ENCODE measurements around the gene PLXNA4. TPM values are rescaled to one million over a fixed set of nuclear protein-coding genes. Genes with fewer than 3 reads are reported as not detected.

PLXNA4 gene
- total and polyA plus RNA-seq, 7 experiments from 2014 or later: 0.05 to 31.6 (median 1.1) TPM

- H3K27ac Mint-ChIP-seq: no peak overlapping the region
- Histone ChIP-seq H3K4me1 (ENCODE audit: control insufficient read depth in 2 of 2, insufficient read depth in 2 of 2, low read length in 2 of 2) (peaks cover 0 to 11% of the 10 kb centered on the region in 2 donors), H3K36me3 (ENCODE audit: control insufficient read depth in 2 of 3, insufficient read depth in 3 of 3, low read length in 3 of 3) (no peaks in the 10 kb centered on the region), H3K27ac (ENCODE audit: low read depth, low read length) (no peak overlapping the region), H3K9me3 (ENCODE audit: control insufficient read depth in 2 of 3, low read length in 3 of 3) (no peaks in the 10 kb centered on the region), H3K4me3 (ENCODE audit: low read length) (no peak overlapping the region), H3K27me3 (ENCODE audit: control insufficient read depth in 2 of 2, insufficient read depth in 2 of 2, low read length in 2 of 2) (no peaks in the 10 kb centered on the region)
- ChIA-PET CTCF (interaction anchor here (0.6 to 1.9 kb wide), 3 partner anchors 27 to 105 kb away, joined by 4 to 5 read pairs (median 5); no protein-coding TSS in a partner anchor), POLR2A (interaction anchor here (1.9 kb wide), 1 partner anchor 10 kb away, joined by 8 read pairs; no protein-coding TSS in a partner anchor)
- peaks cover 11 to 61% (median 27%) of the 10 kb centered on the region in 7 donors for H3K4me1 Mint-ChIP-seq
- H3K36me3 Mint-ChIP-seq: peaks cover 0 to 27% (median 0%) of the 10 kb centered on the region in 5 donors
- peaks cover 0 to 67% (median 0%) of the 10 kb centered on the region in 5 donors for H3K27me3 Mint-ChIP-seq
- ATAC-seq: no peak
- intact Hi-C loops (cut with micrococcal nuclease): no loop called here
- peaks cover 0 to 4% (median 0%) of the 10 kb centered on the region in 11 donors for H3K9me3 Mint-ChIP-seq
- DNase-seq: no peak
- no peak overlapping the region for H3K4me3 Mint-ChIP-seq
These were observed 100.6 kb downstream of the PLXNA4 start for GRCh38 chr7:132475669-132476116.

- ATAC-seq (no peak), DNase-seq (no peak)
- ChIA-PET CTCF (interaction anchor here (1.7 to 1.9 kb wide), 2 partner anchors 26 to 81 kb away, joined by 5 read pairs; no protein-coding TSS in a partner anchor), POLR2A (interaction anchor here (1.9 kb wide), 1 partner anchor 10 kb away, joined by 8 read pairs; no protein-coding TSS in a partner anchor)
- Mint-ChIP-seq H3K4me1 (peaks cover 11 to 66% (median 27%) of the 10 kb centered on the region in 7 donors), H3K27me3 (peaks cover 0 to 67% (median 0%) of the 10 kb centered on the region in 5 donors), H3K36me3 (peaks cover 0 to 32% (median 0%) of the 10 kb centered on the region in 5 donors), H3K4me3 (peak overlapping the region in 1 of 10 donors; percentile 56), H3K27ac (peak overlapping the region in 1 of 9 donors; percentile 36), H3K9me3 (peaks cover 0 to 4% (median 0%) of the 10 kb centered on the region in 11 donors)
- Histone ChIP-seq H3K4me3 (ENCODE audit: low read length) (no peak overlapping the region), H3K27me3 (ENCODE audit: control insufficient read depth in 2 of 2, insufficient read depth in 2 of 2, low read length in 2 of 2) (no peaks in the 10 kb centered on the region), H3K4me1 (ENCODE audit: control insufficient read depth in 2 of 2, insufficient read depth in 2 of 2, low read length in 2 of 2) (peaks cover 0 to 11% of the 10 kb centered on the region in 2 donors), H3K27ac (ENCODE audit: low read depth, low read length) (no peak overlapping the region), H3K36me3 (ENCODE audit: control insufficient read depth in 2 of 3, insufficient read depth in 3 of 3, low read length in 3 of 3) (no peaks in the 10 kb centered on the region), H3K9me3 (ENCODE audit: control insufficient read depth in 2 of 3, low read length in 3 of 3) (no peaks in the 10 kb centered on the region)
- intact Hi-C loops (cut with micrococcal nuclease): no loop called here
These were observed 101.1 kb downstream of the PLXNA4 start for GRCh38 chr7:132475037-132475668.

- Histone ChIP-seq H3K27ac (ENCODE audit: low read depth, low read length) (no peak overlapping the region), H3K27me3 (ENCODE audit: control insufficient read depth in 2 of 2, insufficient read depth in 2 of 2, low read length in 2 of 2) (no peaks in the 10 kb centered on the region), H3K36me3 (ENCODE audit: control insufficient read depth in 2 of 3, insufficient read depth in 3 of 3, low read length in 3 of 3) (no peaks in the 10 kb centered on the region), H3K4me3 (ENCODE audit: low read length) (no peak overlapping the region), H3K4me1 (ENCODE audit: control insufficient read depth in 2 of 2, insufficient read depth in 2 of 2, low read length in 2 of 2) (peaks cover 0 to 11% of the 10 kb centered on the region in 2 donors), H3K9me3 (ENCODE audit: control insufficient read depth in 2 of 3, low read length in 3 of 3) (no peaks in the 10 kb centered on the region)
- H3K27me3 Mint-ChIP-seq: peaks cover 0 to 65% (median 0%) of the 10 kb centered on the region in 5 donors
- peak overlapping the region in 2 of 10 donors; percentile 17 to 32 for H3K4me3 Mint-ChIP-seq
- POLR2A ChIA-PET: interaction anchor here (0.6 kb wide), 1 partner anchor 10 kb away, joined by 4 read pairs; no protein-coding TSS in a partner anchor
- ATAC-seq (no peak), DNase-seq (no peak)
- CTCF ChIA-PET: interaction anchor here (0.6 kb wide), 2 partner anchors 51 to 476 kb away, joined by 3 read pairs; no protein-coding TSS in a partner anchor
- intact Hi-C loops (cut with micrococcal nuclease): loop anchor here in 1 of 2 donors (5.0 kb wide), 1 partner anchor 35 kb away; no protein-coding TSS in a partner anchor
- H3K27ac Mint-ChIP-seq: peak overlapping the region in 2 of 9 donors; percentile 36 to 53
- H3K36me3 Mint-ChIP-seq: peaks cover 0 to 40% (median 0%) of the 10 kb centered on the region in 5 donors
- H3K4me1 Mint-ChIP-seq: peaks cover 11 to 73% (median 27%) of the 10 kb centered on the region in 7 donors
- H3K9me3 Mint-ChIP-seq: peaks cover 0 to 4% (median 0%) of the 10 kb centered on the region in 11 donors
These were observed 103.7 kb downstream of the PLXNA4 start for GRCh38 chr7:132472463-132473120.

- Histone ChIP-seq H3K4me1 (ENCODE audit: control insufficient read depth in 2 of 2, insufficient read depth in 2 of 2, low read length in 2 of 2) (peaks cover 0 to 11% of the 10 kb centered on the region in 2 donors), H3K27ac (ENCODE audit: low read depth, low read length) (no peak overlapping the region), H3K27me3 (ENCODE audit: control insufficient read depth in 2 of 2, insufficient read depth in 2 of 2, low read length in 2 of 2) (no peaks in the 10 kb centered on the region), H3K4me3 (ENCODE audit: low read length) (no peak overlapping the region), H3K36me3 (ENCODE audit: control insufficient read depth in 2 of 3, insufficient read depth in 3 of 3, low read length in 3 of 3) (no peaks in the 10 kb centered on the region), H3K9me3 (ENCODE audit: control insufficient read depth in 2 of 3, low read length in 3 of 3) (no peaks in the 10 kb centered on the region)
- intact Hi-C loops (cut with micrococcal nuclease): loop anchor here in 1 of 2 donors (5.0 kb wide), 1 partner anchor 34 kb away; no protein-coding TSS in a partner anchor
- Mint-ChIP-seq H3K4me3 (peak overlapping the region in 4 of 10 donors; percentile 6 to 36 (median 18)), H3K36me3 (peaks cover 0 to 39% (median 0%) of the 10 kb centered on the region in 5 donors), H3K9me3 (peaks cover 0 to 4% (median 0%) of the 10 kb centered on the region in 11 donors), H3K27ac (peak overlapping the region in 6 of 9 donors; percentile 28 to 69 (median 62)), H3K4me1 (peaks cover 8 to 72% (median 27%) of the 10 kb centered on the region in 7 donors), H3K27me3 (peaks cover 0 to 63% (median 0%) of the 10 kb centered on the region in 5 donors)
- DNase-seq (no peak), ATAC-seq (no peak)
- ChIA-PET CTCF (no interaction called here), POLR2A (no interaction called here)
These were observed 104.8 kb downstream of the PLXNA4 start for GRCh38 chr7:132471515-132471914.

GRCh38 chr7:132469681-132470080, 106.6 kb downstream of the PLXNA4 start:
- H3K27me3 ChIP-seq (ENCODE audit: control insufficient read depth in 2 of 2, insufficient read depth in 2 of 2, low read length in 2 of 2): no peaks in the 10 kb centered on the region
- H3K9me3 Mint-ChIP-seq: peaks cover 0 to 4% (median 0%) of the 10 kb centered on the region in 11 donors
- no peaks in the 10 kb centered on the region for H3K9me3 ChIP-seq (ENCODE audit: control insufficient read depth in 2 of 3, low read length in 3 of 3)
- no peak for DNase-seq
- peaks cover 0 to 7% of the 10 kb centered on the region in 2 donors for H3K4me1 ChIP-seq (ENCODE audit: control insufficient read depth in 2 of 2, insufficient read depth in 2 of 2, low read length in 2 of 2)
- peaks cover 6 to 62% (median 24%) of the 10 kb centered on the region in 7 donors for H3K4me1 Mint-ChIP-seq
- H3K27me3 Mint-ChIP-seq: peaks cover 0 to 51% (median 0%) of the 10 kb centered on the region in 5 donors
- no peak overlapping the region for H3K4me3 ChIP-seq (ENCODE audit: low read length)
- H3K36me3 Mint-ChIP-seq: peaks cover 0 to 38% (median 0%) of the 10 kb centered on the region in 5 donors
- ATAC-seq: no peak
- ChIA-PET CTCF (no interaction called here), POLR2A (interaction anchor here (1.1 kb wide), 1 partner anchor 15 kb away, joined by 3 read pairs; no protein-coding TSS in a partner anchor)
- no peak overlapping the region for H3K4me3 Mint-ChIP-seq
- no peaks in the 10 kb centered on the region for H3K36me3 ChIP-seq (ENCODE audit: control insufficient read depth in 2 of 3, insufficient read depth in 3 of 3, low read length in 3 of 3)
- H3K27ac Mint-ChIP-seq: no peak overlapping the region
- no peak overlapping the region for H3K27ac ChIP-seq (ENCODE audit: low read depth, low read length)
- intact Hi-C loops (cut with micrococcal nuclease): loop anchor here in 1 of 2 donors (5.0 kb wide), 1 partner anchor 32 kb away; no protein-coding TSS in a partner anchor

- peaks cover 0 to 4% (median 0%) of the 10 kb centered on the region in 11 donors for H3K9me3 Mint-ChIP-seq
- peaks cover 0 to 47% (median 0%) of the 10 kb centered on the region in 5 donors for H3K27me3 Mint-ChIP-seq
- Histone ChIP-seq H3K36me3 (ENCODE audit: control insufficient read depth in 2 of 3, insufficient read depth in 3 of 3, low read length in 3 of 3) (no peaks in the 10 kb centered on the region), H3K4me3 (ENCODE audit: low read length) (no peak overlapping the region), H3K27ac (ENCODE audit: low read depth, low read length) (no peak overlapping the region), H3K27me3 (ENCODE audit: control insufficient read depth in 2 of 2, insufficient read depth in 2 of 2, low read length in 2 of 2) (no peaks in the 10 kb centered on the region), H3K4me1 (ENCODE audit: control insufficient read depth in 2 of 2, insufficient read depth in 2 of 2, low read length in 2 of 2) (peaks cover 0 to 7% of the 10 kb centered on the region in 2 donors), H3K9me3 (ENCODE audit: control insufficient read depth in 2 of 3, low read length in 3 of 3) (no peaks in the 10 kb centered on the region)
- no peak for ATAC-seq
- ChIA-PET POLR2A (no interaction called here), CTCF (no interaction called here)
- no peak overlapping the region for H3K4me3 Mint-ChIP-seq
- intact Hi-C loops (cut with micrococcal nuclease): no loop called here
- DNase-seq: no peak
- H3K27ac Mint-ChIP-seq: no peak overlapping the region
- peaks cover 0 to 36% (median 0%) of the 10 kb centered on the region in 5 donors for H3K36me3 Mint-ChIP-seq
- peaks cover 6 to 62% (median 20%) of the 10 kb centered on the region in 7 donors for H3K4me1 Mint-ChIP-seq
These were observed 107.0 kb downstream of the PLXNA4 start for GRCh38 chr7:132469264-132469663.

Measured in naive thymus-derived CD4-positive, alpha-beta T cell (primary cell).